Measurements from ENCODE around the gene ADARB1. TPM values are rescaled to one million over a fixed set of nuclear protein-coding genes. Genes with fewer than 3 reads are reported as not detected.

ADARB1 gene
- total RNA-seq, 4 donors from 2014 or later, result 6.8 to 32.2 (median 17.3) TPM

DNA sequence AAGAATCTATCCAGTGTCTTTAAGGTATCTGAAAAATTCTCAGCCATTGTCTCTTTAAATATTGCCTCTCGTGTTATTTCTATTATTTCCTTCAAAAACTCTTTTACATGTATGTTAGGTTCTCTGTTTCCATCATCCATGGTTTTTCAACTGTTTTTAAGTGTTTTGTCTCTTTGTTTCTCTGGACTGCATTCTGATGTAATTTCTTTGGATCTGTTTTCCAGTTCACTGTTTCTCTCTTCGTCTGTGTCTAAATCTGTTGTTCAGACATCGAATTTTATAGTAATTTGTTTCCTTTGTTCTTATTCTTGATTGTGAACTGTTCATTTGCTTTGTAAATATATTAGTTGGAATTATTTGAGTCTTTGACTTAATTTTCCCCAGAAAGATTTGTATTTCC, 169.2 kb downstream of the ADARB1 start:
- in situ Hi-C loops (cut with MboI; ENCODE audit: low pct_ligation_motif_present in 1 of 4, low pct_unique_long_range_greater_than_20kb in 1 of 4, low sequenced_read_pairs in 3 of 4), result no loop called here
- DNase-seq, result no peak
- H3K27ac ChIP-seq, result no peak overlapping the region
- H3K36me3 ChIP-seq, result no peaks in the 10 kb centered on the region
- no peak overlapping the region for H3K4me3 ChIP-seq
- peaks cover 9% of the 10 kb centered on the region for H3K27me3 ChIP-seq
- H3K9me3 ChIP-seq, result peaks cover 9 to 11% of the 10 kb centered on the region in 2 donors
- 48 to 77% methylated on average over 3 of the region's 3 CpGs for WGBS, 2 donors (ENCODE audit: low coverage in 1 of 2)
- intact Hi-C loops (cut with DNase I; ENCODE audit: low total_unique reads), result no loop called here
- TF ChIP-seq POLR2A (IDR thresholded peaks at IDR 0.05) (no peak), POLR2AphosphoS5 (IDR thresholded peaks at IDR 0.05) (no peak), EP300 (IDR thresholded peaks at IDR 0.05; ENCODE audit: low read depth) (no peak)
- TF ChIP-seq, protein P1, sequence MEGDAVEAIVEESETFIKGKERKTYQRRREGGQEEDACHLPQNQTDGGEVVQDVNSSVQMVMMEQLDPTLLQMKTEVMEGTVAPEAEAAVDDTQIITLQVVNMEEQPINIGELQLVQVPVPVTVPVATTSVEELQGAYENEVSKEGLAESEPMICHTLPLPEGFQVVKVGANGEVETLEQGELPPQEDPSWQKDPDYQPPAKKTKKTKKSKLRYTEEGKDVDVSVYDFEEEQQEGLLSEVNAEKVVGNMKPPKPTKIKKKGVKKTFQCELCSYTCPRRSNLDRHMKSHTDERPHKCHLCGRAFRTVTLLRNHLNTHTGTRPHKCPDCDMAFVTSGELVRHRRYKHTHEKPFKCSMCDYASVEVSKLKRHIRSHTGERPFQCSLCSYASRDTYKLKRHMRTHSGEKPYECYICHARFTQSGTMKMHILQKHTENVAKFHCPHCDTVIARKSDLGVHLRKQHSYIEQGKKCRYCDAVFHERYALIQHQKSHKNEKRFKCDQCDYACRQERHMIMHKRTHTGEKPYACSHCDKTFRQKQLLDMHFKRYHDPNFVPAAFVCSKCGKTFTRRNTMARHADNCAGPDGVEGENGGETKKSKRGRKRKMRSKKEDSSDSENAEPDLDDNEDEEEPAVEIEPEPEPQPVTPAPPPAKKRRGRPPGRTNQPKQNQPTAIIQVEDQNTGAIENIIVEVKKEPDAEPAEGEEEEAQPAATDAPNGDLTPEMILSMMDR (IDR thresholded peaks at IDR 0.05), result no peak
- peaks cover 0 to 4% (median 2%) of the 10 kb centered on the region in 4 donors for H3K4me1 ChIP-seq

DNA sequence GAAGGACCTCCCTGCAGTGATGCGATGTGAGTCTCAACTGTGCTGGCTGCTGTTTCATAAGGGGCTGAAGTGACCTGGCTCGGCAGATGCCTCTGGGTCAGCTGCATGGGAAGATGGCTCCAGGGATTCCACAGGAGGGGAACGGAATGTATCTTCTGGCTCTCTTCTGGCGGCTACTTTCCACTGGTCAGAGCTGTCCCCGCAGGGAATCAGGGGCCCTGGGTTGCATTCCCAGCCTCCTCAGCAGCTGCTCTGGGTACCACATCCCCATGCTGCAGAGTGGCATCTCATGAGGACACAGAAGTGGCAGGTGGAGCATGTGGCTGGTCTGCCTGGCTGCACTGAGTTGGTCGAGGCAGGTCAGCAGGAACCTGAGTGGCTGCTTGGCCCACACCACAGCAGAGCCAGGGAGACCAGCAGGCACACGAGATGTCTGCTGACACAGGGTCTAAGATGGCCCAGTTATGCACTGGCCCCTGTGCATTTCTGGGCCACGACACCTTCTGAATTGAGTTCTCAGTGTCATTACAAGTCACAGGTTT, 170.5 kb downstream of the ADARB1 start:
- intact Hi-C loops (cut with DNase I; ENCODE audit: low total_unique reads) (no loop called here), in situ Hi-C loops (cut with MboI; ENCODE audit: low pct_ligation_motif_present in 1 of 4, low pct_unique_long_range_greater_than_20kb in 1 of 4, low sequenced_read_pairs in 3 of 4) (no loop called here)
- Histone ChIP-seq H3K9me3 (peaks cover 9 to 11% of the 10 kb centered on the region in 2 donors), H3K27me3 (peaks cover 14% of the 10 kb centered on the region), H3K27ac (no peak overlapping the region), H3K4me1 (peaks cover 0 to 9% (median 5%) of the 10 kb centered on the region in 4 donors), H3K4me3 (no peak overlapping the region), H3K36me3 (no peaks in the 10 kb centered on the region)
- TF ChIP-seq, protein P1 (IDR thresholded peaks at IDR 0.05), result no peak
- no peak for TF ChIP-seq EP300 (IDR thresholded peaks at IDR 0.05; ENCODE audit: low read depth)
- no peak for TF ChIP-seq POLR2A (IDR thresholded peaks at IDR 0.05)
- TF ChIP-seq POLR2AphosphoS5 (IDR thresholded peaks at IDR 0.05), result no peak
- WGBS, 2 donors (ENCODE audit: low coverage in 1 of 2), result 84 to 100% methylated on average over 1 to 7 of the region's 8 CpGs
- no peak for DNase-seq

DNA sequence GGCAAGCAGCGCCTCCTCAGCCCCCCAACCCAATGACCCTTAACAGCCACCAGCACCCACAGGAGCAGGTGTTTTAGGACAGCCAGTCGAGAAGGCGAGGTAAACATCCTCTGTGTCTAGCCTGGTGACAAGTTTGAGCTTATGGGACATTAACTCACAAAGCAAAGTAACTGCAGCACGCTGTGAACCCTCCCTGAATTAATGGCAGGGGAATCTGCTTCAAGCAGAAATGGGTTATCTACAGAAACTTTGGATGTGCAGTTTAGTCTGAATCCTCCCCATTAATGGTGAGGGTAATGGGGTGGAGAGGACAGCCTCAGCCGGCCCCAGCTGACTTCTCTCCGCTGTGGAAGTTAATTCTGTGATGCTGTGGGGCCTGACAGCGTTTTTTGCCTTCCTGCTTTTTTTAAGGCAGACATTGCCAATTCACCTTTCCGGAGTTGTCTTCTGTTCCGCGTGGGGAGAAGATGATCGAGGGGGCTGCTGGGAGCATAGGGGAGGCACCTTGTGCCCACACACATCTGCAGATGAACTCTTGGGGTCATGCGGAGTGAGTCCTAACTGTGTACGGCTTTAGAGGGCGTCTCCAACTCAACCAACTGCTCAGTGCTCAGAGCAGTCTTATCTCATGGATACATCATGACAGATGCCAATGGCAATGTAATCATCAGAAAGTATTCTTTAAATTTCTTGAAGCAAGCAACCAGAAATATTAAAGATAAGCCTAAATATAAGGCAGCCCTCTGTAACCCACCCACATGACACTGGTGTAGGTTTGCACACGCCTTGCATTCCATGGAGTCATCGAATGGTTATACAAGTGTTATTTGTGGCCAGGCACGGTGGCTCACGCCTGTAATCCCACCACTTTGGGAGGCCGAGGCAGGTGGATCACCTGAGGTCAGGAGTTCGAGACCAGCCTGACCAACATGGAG, 172.3 kb downstream of the ADARB1 start:
- in situ Hi-C loops (cut with MboI; ENCODE audit: low pct_ligation_motif_present in 1 of 4, low pct_unique_long_range_greater_than_20kb in 1 of 4, low sequenced_read_pairs in 3 of 4), result no loop called here
- TF ChIP-seq POLR2AphosphoS5 (IDR thresholded peaks at IDR 0.05), result no peak
- TF ChIP-seq, protein P1 (IDR thresholded peaks at IDR 0.05), result no peak
- TF ChIP-seq POLR2A (IDR thresholded peaks at IDR 0.05), result no peak
- TF ChIP-seq EP300 (IDR thresholded peaks at IDR 0.05; ENCODE audit: low read depth), result no peak
- Histone ChIP-seq H3K4me1 (peaks cover 0 to 9% (median 5%) of the 10 kb centered on the region in 4 donors), H3K4me3 (no peak overlapping the region), H3K36me3 (no peaks in the 10 kb centered on the region), H3K9me3 (peaks cover 9 to 11% of the 10 kb centered on the region in 2 donors), H3K27me3 (peaks cover 14% of the 10 kb centered on the region), H3K27ac (no peak overlapping the region)
- intact Hi-C loops (cut with DNase I; ENCODE audit: low total_unique reads), result no loop called here
- 70 to 79% methylated on average over 8 to 20 of the region's 20 CpGs for WGBS, 2 donors (ENCODE audit: low coverage in 1 of 2)
- no peak for DNase-seq

DNA sequence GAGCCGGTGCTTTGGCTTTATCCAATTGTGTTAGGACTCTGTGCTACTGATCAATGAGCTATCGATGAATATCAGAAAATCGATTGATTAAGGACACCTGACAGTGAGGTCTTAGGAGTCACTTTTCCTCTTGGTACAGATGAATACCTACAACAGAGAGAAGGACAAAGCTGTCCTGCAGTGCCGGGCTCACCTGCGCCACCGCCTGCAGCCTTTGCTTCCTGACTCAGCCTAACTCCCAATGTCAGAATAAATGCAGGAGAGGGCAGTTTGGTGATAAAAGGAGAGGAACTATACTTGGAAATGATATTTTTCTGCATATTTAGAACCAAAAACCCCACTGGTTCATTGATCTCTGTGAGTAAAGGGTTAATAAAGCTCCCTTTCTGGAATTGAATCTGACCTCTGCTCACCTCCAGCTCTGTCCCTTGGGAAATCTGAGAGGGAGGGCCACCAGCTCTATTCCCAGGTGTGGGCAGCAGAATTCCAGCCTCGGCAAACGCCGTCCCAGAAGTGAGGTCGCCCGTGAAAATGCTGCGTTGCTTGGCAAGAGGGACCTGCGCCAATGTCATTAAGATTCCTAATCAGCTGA, 174.0 kb downstream of the ADARB1 start:
- Histone ChIP-seq H3K4me3 (peak overlapping the region in 1 of 4 donors; percentile 30), H3K27ac (peak overlapping the region in 2 of 4 donors; percentile 34 to 50), H3K9me3 (peaks cover 8 to 9% of the 10 kb centered on the region in 2 donors), H3K27me3 (peaks cover 16% of the 10 kb centered on the region), H3K4me1 (peaks cover 0 to 9% (median 5%) of the 10 kb centered on the region in 4 donors), H3K36me3 (no peaks in the 10 kb centered on the region)
- TF ChIP-seq POLR2AphosphoS5 (IDR thresholded peaks at IDR 0.05) (no peak), POLR2A (IDR thresholded peaks at IDR 0.05) (no peak), EP300 (IDR thresholded peaks at IDR 0.05; ENCODE audit: low read depth) (no peak)
- TF ChIP-seq, protein P1 (IDR thresholded peaks at IDR 0.05), result no peak
- 52 to 53% methylated on average over 8 to 13 of the region's 13 CpGs for WGBS, 2 donors (ENCODE audit: low coverage in 1 of 2)
- intact Hi-C loops (cut with DNase I; ENCODE audit: low total_unique reads), result no loop called here
- in situ Hi-C loops (cut with MboI; ENCODE audit: low pct_ligation_motif_present in 1 of 4, low pct_unique_long_range_greater_than_20kb in 1 of 4, low sequenced_read_pairs in 3 of 4), result no loop called here
- no peak for DNase-seq

Data from transverse colon (tissue), 4 donors.